ENCODE results near the gene RTN4IP1. TPM values are rescaled to one million over a fixed set of nuclear protein-coding genes. Genes with fewer than 3 reads are reported as not detected.
A peak's percentile ranks its signal among the peaks of the same experiment; 100 is the strongest.
"Not testable (repeated sequence)": the region's sequence is repeated elsewhere in the genome, so short reads cannot be mapped to it uniquely, and the experiment has no call there.

The RTN4IP1 gene
- total RNA-seq, 1 donor from 2014 or later, result 11.2 TPM

DNA sequence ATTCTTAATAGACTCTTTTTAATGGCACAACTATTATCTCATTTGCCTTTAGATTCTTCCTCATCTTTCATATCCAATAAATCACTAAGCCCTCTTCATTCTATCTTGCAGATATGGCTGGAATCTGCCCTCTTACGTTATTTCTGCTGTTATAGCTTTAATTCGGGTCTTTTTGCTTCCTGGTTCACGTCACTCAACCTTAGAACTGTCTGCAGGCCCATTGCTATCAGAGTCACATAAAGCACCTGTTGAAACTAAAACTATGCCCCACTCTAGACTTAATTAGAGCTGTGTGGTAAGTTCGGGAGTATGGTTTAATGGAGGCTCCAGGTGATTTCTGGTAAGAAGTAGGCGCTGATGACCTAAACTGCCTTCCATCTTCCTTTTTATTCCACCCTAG, 1.1 kb upstream of the RTN4IP1 start:
- Mint-ChIP-seq H3K27me3 (no peaks in the 10 kb centered on the region), H3K27ac (peak overlapping the region; percentile 96), H3K4me3 (peak overlapping the region; percentile 93), H3K36me3 (ENCODE audit: low read depth) (peaks cover 26% of the 10 kb centered on the region), H3K9me3 (no peaks in the 10 kb centered on the region), H3K4me1 (peaks cover 78% of the 10 kb centered on the region)
- CTCF ChIA-PET, result interaction anchor here (0.5 to 2.7 kb wide), 4 partner anchors 9 to 349 kb away, joined by 3 to 7 read pairs (median 4); no protein-coding TSS in a partner anchor
- intact Hi-C loops (cut with micrococcal nuclease), result no loop called here
- DNase-seq (no peak), ATAC-seq (ENCODE audit: low read depth) (no peak)
- POLR2A ChIA-PET, result interaction anchor here (0.7 to 3.5 kb wide), 8 partner anchors 7 to 349 kb away, joined by 3 to 57 read pairs (median 3); no protein-coding TSS in a partner anchor
- TF ChIP-seq, protein P1, sequence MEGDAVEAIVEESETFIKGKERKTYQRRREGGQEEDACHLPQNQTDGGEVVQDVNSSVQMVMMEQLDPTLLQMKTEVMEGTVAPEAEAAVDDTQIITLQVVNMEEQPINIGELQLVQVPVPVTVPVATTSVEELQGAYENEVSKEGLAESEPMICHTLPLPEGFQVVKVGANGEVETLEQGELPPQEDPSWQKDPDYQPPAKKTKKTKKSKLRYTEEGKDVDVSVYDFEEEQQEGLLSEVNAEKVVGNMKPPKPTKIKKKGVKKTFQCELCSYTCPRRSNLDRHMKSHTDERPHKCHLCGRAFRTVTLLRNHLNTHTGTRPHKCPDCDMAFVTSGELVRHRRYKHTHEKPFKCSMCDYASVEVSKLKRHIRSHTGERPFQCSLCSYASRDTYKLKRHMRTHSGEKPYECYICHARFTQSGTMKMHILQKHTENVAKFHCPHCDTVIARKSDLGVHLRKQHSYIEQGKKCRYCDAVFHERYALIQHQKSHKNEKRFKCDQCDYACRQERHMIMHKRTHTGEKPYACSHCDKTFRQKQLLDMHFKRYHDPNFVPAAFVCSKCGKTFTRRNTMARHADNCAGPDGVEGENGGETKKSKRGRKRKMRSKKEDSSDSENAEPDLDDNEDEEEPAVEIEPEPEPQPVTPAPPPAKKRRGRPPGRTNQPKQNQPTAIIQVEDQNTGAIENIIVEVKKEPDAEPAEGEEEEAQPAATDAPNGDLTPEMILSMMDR (IDR thresholded peaks at IDR 0.05), result no peak

DNA sequence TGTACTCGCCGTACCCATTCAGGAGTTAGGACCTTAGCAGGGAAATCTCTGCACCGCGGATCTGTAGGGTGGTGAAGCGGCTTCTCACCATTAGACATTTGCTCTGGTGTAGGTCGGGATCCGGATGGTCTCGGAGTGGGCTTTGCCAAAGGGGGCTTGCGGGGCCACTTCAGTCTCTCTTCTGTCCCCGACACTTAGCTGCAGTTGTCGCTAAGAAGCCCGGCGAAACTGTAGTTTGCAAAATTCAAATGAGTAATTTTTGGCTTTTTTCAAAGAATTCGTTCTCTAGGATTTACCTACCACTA, 513 bp upstream of the RTN4IP1 start:
- Mint-ChIP-seq H3K36me3 (ENCODE audit: low read depth) (peaks cover 27% of the 10 kb centered on the region), H3K9me3 (no peaks in the 10 kb centered on the region), H3K4me1 (peaks cover 77% of the 10 kb centered on the region), H3K27me3 (no peaks in the 10 kb centered on the region), H3K4me3 (peak overlapping the region; percentile 93), H3K27ac (peak overlapping the region; percentile 96)
- ATAC-seq (ENCODE audit: low read depth), result no peak
- DNase-seq, result no peak
- TF ChIP-seq, protein P1 (IDR thresholded peaks at IDR 0.05), result no peak
- intact Hi-C loops (cut with micrococcal nuclease), result loop anchor here (1.0 to 2.0 kb wide), 9 partner anchors 7 to 342 kb away; partner anchors contain the start of gene ATG5
- ChIA-PET POLR2A (interaction anchor here (0.8 to 3.5 kb wide), 7 partner anchors 8 to 349 kb away, joined by 3 to 57 read pairs (median 3); no protein-coding TSS in a partner anchor), CTCF (interaction anchor here (1.1 to 2.7 kb wide), 2 partner anchors 9 to 350 kb away, joined by 3 to 7 read pairs; no protein-coding TSS in a partner anchor)

DNA sequence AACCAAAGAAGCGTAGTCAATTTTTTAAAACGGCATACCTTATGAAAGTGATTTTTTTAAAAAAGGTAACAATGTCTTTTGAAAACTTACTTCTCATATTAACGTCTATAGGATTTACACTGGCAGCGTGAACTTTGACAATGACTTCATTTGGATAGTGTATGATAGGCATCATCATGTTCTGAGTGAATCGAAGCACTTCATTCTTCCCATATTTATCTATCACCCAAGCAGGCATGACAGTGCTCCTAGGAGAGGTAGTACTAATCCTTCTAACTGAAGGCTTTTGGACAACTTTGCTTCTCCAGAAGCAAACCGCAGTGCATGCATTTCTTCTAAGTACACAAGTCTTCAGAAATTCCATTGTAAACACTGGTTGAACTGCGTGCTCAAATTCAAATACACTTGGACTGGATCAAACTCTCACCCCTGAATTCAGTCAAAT, 618 bp downstream of the RTN4IP1 start:
- peaks cover 24% of the 10 kb centered on the region for H3K36me3 Mint-ChIP-seq (ENCODE audit: low read depth)
- peaks cover 67% of the 10 kb centered on the region for H3K4me1 Mint-ChIP-seq
- peak overlapping the region; percentile 93 for H3K4me3 Mint-ChIP-seq
- DNase-seq (no peak), ATAC-seq (ENCODE audit: low read depth) (peak; percentile 7)
- TF ChIP-seq, protein P1 (IDR thresholded peaks at IDR 0.05), result no peak
- ChIA-PET CTCF (interaction anchor here (0.5 to 2.7 kb wide), 5 partner anchors 20 to 351 kb away, joined by 3 to 10 read pairs (median 4); no protein-coding TSS in a partner anchor), POLR2A (interaction anchor here (0.5 to 3.5 kb wide), 18 partner anchors 9 to 348 kb away, joined by 3 to 57 read pairs (median 4); no protein-coding TSS in a partner anchor)
- peak overlapping the region; percentile 96 for H3K27ac Mint-ChIP-seq
- H3K9me3 Mint-ChIP-seq, result no peaks in the 10 kb centered on the region
- H3K27me3 Mint-ChIP-seq, result no peaks in the 10 kb centered on the region
- intact Hi-C loops (cut with micrococcal nuclease), result loop anchor here (1.0 to 2.0 kb wide), 9 partner anchors 9 to 344 kb away; partner anchors contain the start of gene ATG5

DNA sequence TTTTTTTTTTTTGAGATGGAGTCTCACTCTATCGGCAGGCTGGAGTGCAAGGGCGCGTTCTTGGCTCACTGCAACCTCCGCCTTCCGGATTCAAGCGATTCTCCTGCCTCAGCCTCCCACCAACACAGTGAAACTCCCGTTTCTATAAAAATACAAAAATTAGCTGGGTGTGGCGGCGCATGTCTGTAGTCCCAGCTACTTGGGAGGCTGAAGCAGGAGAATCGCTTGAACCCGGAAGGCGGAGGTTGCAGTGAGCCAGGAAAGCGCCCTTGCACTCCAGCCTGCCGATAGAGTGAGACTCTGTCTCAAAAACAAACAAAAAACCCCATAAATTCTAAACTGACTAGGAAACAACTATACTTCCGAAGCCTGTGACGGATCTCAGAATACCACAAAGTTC, 1.5 kb downstream of the RTN4IP1 start:
- POLR2A ChIA-PET, result interaction anchor here (0.7 to 3.5 kb wide), 7 partner anchors 10 to 349 kb away, joined by 3 to 57 read pairs (median 12); no protein-coding TSS in a partner anchor
- Mint-ChIP-seq H3K4me3 (peak overlapping the region; percentile 93), H3K27ac (peak overlapping the region; percentile 96), H3K36me3 (ENCODE audit: low read depth) (peaks cover 28% of the 10 kb centered on the region), H3K4me1 (peaks cover 61% of the 10 kb centered on the region)
- H3K9me3 Mint-ChIP-seq; H3K27me3 Mint-ChIP-seq; ATAC-seq (ENCODE audit: low read depth); DNase-seq: not testable (repeated sequence)
- intact Hi-C loops (cut with micrococcal nuclease), result loop anchor here (2.0 kb wide), 3 partner anchors 19 to 219 kb away; no protein-coding TSS in a partner anchor
- CTCF ChIA-PET, result interaction anchor here (1.1 to 2.7 kb wide), 4 partner anchors 16 to 352 kb away, joined by 4 to 10 read pairs (median 6); no protein-coding TSS in a partner anchor

DNA sequence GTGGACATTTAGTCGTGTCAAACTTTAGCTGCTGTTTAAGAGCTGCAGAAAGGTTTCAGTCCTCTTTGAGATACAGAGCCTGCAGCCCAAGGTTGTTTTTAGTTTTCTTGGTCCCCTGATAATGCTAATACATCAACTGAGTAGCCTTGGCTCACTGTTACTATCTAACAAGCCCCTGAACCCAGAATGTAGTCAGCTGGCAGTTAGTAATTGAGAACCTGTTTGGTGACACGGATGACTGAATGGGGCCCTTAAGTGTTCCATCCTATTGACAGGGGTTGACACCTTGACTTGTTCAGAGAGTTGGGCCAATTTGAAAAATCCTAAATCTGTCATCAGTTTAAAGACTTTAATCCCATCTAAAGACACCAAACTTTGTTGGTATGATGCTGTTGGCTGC, 2.8 kb downstream of the RTN4IP1 start:
- H3K4me3 Mint-ChIP-seq, result no peak overlapping the region

More for the DNA sequence above, 2.8 kb downstream of the RTN4IP1 start:
- CTCF ChIA-PET, result interaction anchor here (0.9 to 1.0 kb wide), 3 partner anchors 17 to 353 kb away, joined by 3 to 5 read pairs (median 3); no protein-coding TSS in a partner anchor
- ATAC-seq (ENCODE audit: low read depth) (no peak), DNase-seq (no peak)
- Mint-ChIP-seq H3K27me3 (no peaks in the 10 kb centered on the region), H3K4me1 (peaks cover 50% of the 10 kb centered on the region), H3K27ac (peak overlapping the region; percentile 66), H3K9me3 (no peaks in the 10 kb centered on the region), H3K36me3 (ENCODE audit: low read depth) (peaks cover 26% of the 10 kb centered on the region)
- TF ChIP-seq, protein P1 (IDR thresholded peaks at IDR 0.05), result no peak
- intact Hi-C loops (cut with micrococcal nuclease), result no loop called here
- POLR2A ChIA-PET, result interaction anchor here (0.7 to 1.3 kb wide), 3 partner anchors 22 to 152 kb away, joined by 4 to 5 read pairs (median 4); no protein-coding TSS in a partner anchor

Data from activated B cell treated with CpG ODN at 0.5 μM for 24 hours (primary cell).